Measurements from ENCODE around the gene ARHGAP27.
"Not testable (repeated sequence)": the region's sequence is repeated elsewhere in the genome, so short reads cannot be mapped to it uniquely, and the experiment has no call there.

Gene ARHGAP27

GRCh38 chr17:45446872-45447625 lies 14.4 kb upstream of the ARHGAP27 start:
- DNase-seq (ENCODE audit: low spot score) = not testable (repeated sequence)

GRCh38 chr17:45445901-45446743 lies 13.5 kb upstream of the ARHGAP27 start:
- DNase-seq (ENCODE audit: low spot score) = not testable (repeated sequence)

- not testable (repeated sequence) for DNase-seq (ENCODE audit: low spot score)
Measured at GRCh38 chr17:45444856-45445820, 12.5 kb upstream of the ARHGAP27 start.

GRCh38 chr17:45444301-45444700 lies 11.6 kb upstream of the ARHGAP27 start:
- DNase-seq (ENCODE audit: low spot score) = not testable (repeated sequence)

GRCh38 chr17:45443371-45444260 lies 10.9 kb upstream of the ARHGAP27 start:
- DNase-seq (ENCODE audit: low spot score) = not testable (repeated sequence)

- no peak for DNase-seq (ENCODE audit: low spot score)
Measured at GRCh38 chr17:45441526-45442310, 9.0 kb upstream of the ARHGAP27 start.

- not testable (repeated sequence) for DNase-seq (ENCODE audit: low spot score)
Measured at GRCh38 chr17:45440839-45441515, 8.3 kb upstream of the ARHGAP27 start.

- DNase-seq (ENCODE audit: low spot score) = no peak
Measured at GRCh38 chr17:45440161-45440778, 7.6 kb upstream of the ARHGAP27 start.

- no peak for DNase-seq (ENCODE audit: low spot score)
Measured at GRCh38 chr17:45438931-45439610, 6.4 kb upstream of the ARHGAP27 start.

- DNase-seq (ENCODE audit: low spot score) = no peak
Measured at GRCh38 chr17:45437465-45438283, 5.0 kb upstream of the ARHGAP27 start.

GRCh38 chr17:45436625-45437464 lies 4.2 kb upstream of the ARHGAP27 start:
- DNase-seq (ENCODE audit: low spot score) = no peak

- DNase-seq (ENCODE audit: low spot score) = no peak
Measured at GRCh38 chr17:45436161-45436560, 3.5 kb upstream of the ARHGAP27 start.

GRCh38 chr17:45435481-45435880 lies 2.8 kb upstream of the ARHGAP27 start:
- DNase-seq (ENCODE audit: low spot score) = no peak

GRCh38 chr17:45433159-45433535 lies 477 bp upstream of the ARHGAP27 start:
- no peak for DNase-seq (ENCODE audit: low spot score)

- DNase-seq (ENCODE audit: low spot score) = peak; percentile 66
Measured at GRCh38 chr17:45431531-45432404, 902 bp downstream of the ARHGAP27 start.
